ENCODE results near the gene PAXIP1.
"Not testable (repeated sequence)": the region's sequence is repeated elsewhere in the genome, so short reads cannot be mapped to it uniquely, and the experiment has no call there.

DNA sequence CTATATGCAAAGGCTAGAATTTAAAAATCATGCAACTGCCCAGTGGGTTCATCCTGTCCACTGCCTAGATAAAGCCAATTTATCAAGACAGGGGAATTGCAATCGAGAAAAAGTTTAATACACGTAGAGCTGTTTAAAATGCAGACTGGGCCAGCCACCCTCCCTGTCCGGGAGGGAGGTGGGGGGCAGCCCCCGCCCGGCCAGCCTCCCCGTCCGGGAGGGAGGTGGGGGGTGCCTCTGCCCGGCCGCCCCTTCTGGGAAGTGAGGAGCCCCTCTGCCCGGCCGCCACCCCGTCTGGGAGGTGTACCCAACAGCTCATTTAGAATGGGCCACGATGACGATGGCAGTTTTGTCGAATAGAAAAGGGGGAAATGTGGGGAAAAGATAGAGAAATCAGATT, 31.6 kb upstream of the PAXIP1 start:
- TF ChIP-seq, protein P1, sequence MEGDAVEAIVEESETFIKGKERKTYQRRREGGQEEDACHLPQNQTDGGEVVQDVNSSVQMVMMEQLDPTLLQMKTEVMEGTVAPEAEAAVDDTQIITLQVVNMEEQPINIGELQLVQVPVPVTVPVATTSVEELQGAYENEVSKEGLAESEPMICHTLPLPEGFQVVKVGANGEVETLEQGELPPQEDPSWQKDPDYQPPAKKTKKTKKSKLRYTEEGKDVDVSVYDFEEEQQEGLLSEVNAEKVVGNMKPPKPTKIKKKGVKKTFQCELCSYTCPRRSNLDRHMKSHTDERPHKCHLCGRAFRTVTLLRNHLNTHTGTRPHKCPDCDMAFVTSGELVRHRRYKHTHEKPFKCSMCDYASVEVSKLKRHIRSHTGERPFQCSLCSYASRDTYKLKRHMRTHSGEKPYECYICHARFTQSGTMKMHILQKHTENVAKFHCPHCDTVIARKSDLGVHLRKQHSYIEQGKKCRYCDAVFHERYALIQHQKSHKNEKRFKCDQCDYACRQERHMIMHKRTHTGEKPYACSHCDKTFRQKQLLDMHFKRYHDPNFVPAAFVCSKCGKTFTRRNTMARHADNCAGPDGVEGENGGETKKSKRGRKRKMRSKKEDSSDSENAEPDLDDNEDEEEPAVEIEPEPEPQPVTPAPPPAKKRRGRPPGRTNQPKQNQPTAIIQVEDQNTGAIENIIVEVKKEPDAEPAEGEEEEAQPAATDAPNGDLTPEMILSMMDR (conservative IDR thresholded peaks at IDR 0.05): not testable (repeated sequence)
- not testable (repeated sequence) for TF ChIP-seq ZFX (IDR thresholded peaks at IDR 0.05)
